ENCODE data around the gene TH.

TH gene

GRCh38 chr11:2208691-2209369 is 37.2 kb upstream of the TH start:
- no peak for DNase-seq

- no peak for DNase-seq
These were observed 36.4 kb upstream of the TH start for GRCh38 chr11:2207773-2208621.

GRCh38 chr11:2207212-2207611 is 35.6 kb upstream of the TH start:
- no peak for DNase-seq

- DNase-seq = no peak
These were observed 34.5 kb upstream of the TH start for GRCh38 chr11:2205981-2206690.

GRCh38 chr11:2205214-2205720 is 33.7 kb upstream of the TH start:
- DNase-seq = no peak

GRCh38 chr11:2204361-2205213 is 33.0 kb upstream of the TH start:
- DNase-seq = no peak

- DNase-seq = no peak
These were observed 32.0 kb upstream of the TH start for GRCh38 chr11:2203440-2204259.

- no peak for DNase-seq
These were observed 31.4 kb upstream of the TH start for GRCh38 chr11:2202900-2203439.

- no peak for DNase-seq
These were observed 30.7 kb upstream of the TH start for GRCh38 chr11:2202071-2202899.

GRCh38 chr11:2201542-2201941 is 29.9 kb upstream of the TH start:
- no peak for DNase-seq

- DNase-seq = no peak
These were observed 29.4 kb upstream of the TH start for GRCh38 chr11:2200957-2201519.

GRCh38 chr11:2200536-2200935 is 28.9 kb upstream of the TH start:
- no peak for DNase-seq

GRCh38 chr11:2199466-2200341 is 28.1 kb upstream of the TH start:
- no peak for DNase-seq

GRCh38 chr11:2198621-2199365 is 27.2 kb upstream of the TH start:
- no peak for DNase-seq

GRCh38 chr11:2197771-2198520 is 26.3 kb upstream of the TH start:
- DNase-seq = no peak

GRCh38 chr11:2196970-2197770 is 25.6 kb upstream of the TH start:
- peak in 1 of 2 experiments; percentile 51 for DNase-seq

GRCh38 chr11:2195756-2196088 is 24.1 kb upstream of the TH start:
- no peak for DNase-seq
